ENCODE results near the gene ZNF718. TPM values are rescaled to one million over a fixed set of nuclear protein-coding genes. Genes with fewer than 3 reads are reported as not detected.

ZNF718 gene
- total and polyA plus RNA-seq, 2 of the 8 experiments (the other 6 are each of a cell fraction or from before 2014, with no cell fraction given), result 3.3 to 19.5 TPM

DNA sequence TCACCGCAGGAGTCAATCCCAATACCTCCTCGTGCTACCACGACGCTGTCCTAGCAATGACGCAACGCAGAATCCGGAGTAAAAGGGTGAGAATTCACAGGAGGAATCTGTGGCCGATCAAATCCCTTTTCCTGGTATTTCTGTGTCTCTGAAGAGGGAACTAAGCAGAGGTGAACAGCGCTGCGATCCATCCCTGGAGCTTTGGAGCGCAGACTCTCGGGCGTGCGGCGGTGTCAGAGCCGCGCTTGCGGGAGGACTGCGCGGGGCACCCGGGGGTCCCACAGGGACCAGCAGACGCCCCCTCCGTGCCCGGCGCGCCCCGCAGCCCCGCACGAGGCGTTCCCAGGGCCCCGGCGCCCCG lies 17.2 kb upstream of the ZNF718 start:
- H2BK5ac ChIP-seq (ENCODE audit: low read depth, low read length), result no peak overlapping the region
- peak overlapping the region; percentile 65; the same call in 1 of the 2 replicates for H2AFZ ChIP-seq (ENCODE audit: low read length)
- H3K79me2 ChIP-seq (ENCODE audit: control insufficient read depth in 1 of 2, insufficient read depth in 2 of 2, low read length in 2 of 2), result no peaks in the 10 kb centered on the region
- peaks cover 3 to 4% of the 10 kb centered on the region in 2 experiments for H4K20me1 ChIP-seq (replicated peaks in 1 of 2; ENCODE audit: control insufficient read depth in 1 of 2, insufficient read depth in 2 of 2, low read length in 2 of 2)
- H3K23me2 ChIP-seq (ENCODE audit: low read depth, low read length), result peaks cover 1% of the 10 kb centered on the region; the same call in 1 of the 2 replicates
- H2BK120ac ChIP-seq (replicated peaks; ENCODE audit: low read depth, low read length), result no peak overlapping the region
- peak overlapping the region; percentile 64 to 73 for H3K4me2 ChIP-seq (ENCODE audit: insufficient read depth in 1 of 2, low read depth in 2 of 2, low read length in 2 of 2)
- peaks cover 11 to 18% of the 10 kb centered on the region in 2 experiments for H3K9me3 ChIP-seq (ENCODE audit: insufficient read depth in 2 of 2, low read depth in 1 of 2, low read length in 1 of 2)
- no peak overlapping the region for H4K91ac ChIP-seq (replicated peaks; ENCODE audit: insufficient read length, low read length)
- no peak overlapping the region for H3K23ac ChIP-seq (ENCODE audit: insufficient read length)
- peaks cover 40 to 61% (median 52%) of the 10 kb centered on the region in 4 experiments for H3K27me3 ChIP-seq (replicated peaks in 1 of 4; ENCODE audit: control insufficient read depth in 3 of 4, extremely low read depth in 1 of 4, insufficient read depth in 3 of 4, low read length in 3 of 4)
- FAIRE-seq (no peak), DNase-seq (ENCODE audit: low read depth in 1 of 2, low spot score in 2 of 2) (no peak)
- no peak overlapping the region for H3K18ac ChIP-seq (ENCODE audit: extremely low read depth, low read length)
- H2BK12ac ChIP-seq (ENCODE audit: low read depth, low read length), result no peak overlapping the region
- ChIA-PET POLR2A (ENCODE audit: partially characterized antibody) (no interaction called here), CTCF (ENCODE audit: partially characterized antibody) (no interaction called here)
- H3K4ac ChIP-seq (replicated peaks; ENCODE audit: insufficient read length, low read depth, low read length), result no peak overlapping the region
- H2BK20ac ChIP-seq (ENCODE audit: low read length), result no peak overlapping the region
- H3K36me3 ChIP-seq (ENCODE audit: control insufficient read depth in 2 of 4, insufficient read depth in 4 of 4, low read length in 3 of 4), result peaks cover 0 to 4% (median 0%) of the 10 kb centered on the region in 4 experiments; a peak in 2 of 8 replicates
- TF ChIP-seq KDM5A (IDR thresholded peaks at IDR 0.05; ENCODE audit: low read length) (no peak), SUZ12 (IDR thresholded peaks at IDR 0.05; ENCODE audit: low read length) (peak; percentile 93; the same call in 1 of the 2 replicates), SIX5 (IDR thresholded peaks at IDR 0.05; ENCODE audit: low read depth, low read length) (no peak), RBBP5 (IDR thresholded peaks at IDR 0.05; ENCODE audit: borderline replicate concordance, low read depth, low read length) (no peak), SAP30 (IDR thresholded peaks at IDR 0.05; ENCODE audit: insufficient read depth, insufficient replicate concordance, low read length) (no peak), EP300 (IDR thresholded peaks at IDR 0.05; ENCODE audit: borderline replicate concordance in 1 of 2, low read depth in 2 of 2, low read length in 2 of 2) (no peak), SP4 (IDR thresholded peaks at IDR 0.05; ENCODE audit: low read length) (no peak), CEBPB (IDR thresholded peaks at IDR 0.05; ENCODE audit: low read depth, low read length) (0 out of 2 replicates have a peak, but pooled peaks have one; percentile 28), RAD21 (IDR thresholded peaks at IDR 0.05 in 1 of 2, conservative IDR thresholded peaks at IDR 0.05 in 1 of 2; ENCODE audit: low read depth in 2 of 2, low read length in 2 of 2) (no peak)
- TF ChIP-seq, protein P1, sequence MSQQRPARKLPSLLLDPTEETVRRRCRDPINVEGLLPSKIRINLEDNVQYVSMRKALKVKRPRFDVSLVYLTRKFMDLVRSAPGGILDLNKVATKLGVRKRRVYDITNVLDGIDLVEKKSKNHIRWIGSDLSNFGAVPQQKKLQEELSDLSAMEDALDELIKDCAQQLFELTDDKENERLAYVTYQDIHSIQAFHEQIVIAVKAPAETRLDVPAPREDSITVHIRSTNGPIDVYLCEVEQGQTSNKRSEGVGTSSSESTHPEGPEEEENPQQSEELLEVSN (IDR thresholded peaks at IDR 0.05), result 0 out of 2 replicates have a peak, but pooled peaks have one; percentile 22
- H3K14ac ChIP-seq (ENCODE audit: insufficient read length), result no peak overlapping the region
- peak overlapping the region; percentile 16 to 65 (median 26); a peak in 6 of 8 replicates for H3K4me3 ChIP-seq (ENCODE audit: extremely low read depth in 1 of 4, insufficient read depth in 2 of 4, low read depth in 3 of 4, low read length in 4 of 4)
- no peaks in the 10 kb centered on the region for H3K79me1 ChIP-seq (ENCODE audit: low read depth, low read length)
- H3K56ac ChIP-seq (replicated peaks; ENCODE audit: insufficient read length, low read depth, low read length), result no peak overlapping the region
- H4K8ac ChIP-seq (ENCODE audit: extremely low read depth, insufficient read depth, low read length), result no peak overlapping the region; the same call in 1 of the 2 replicates
- no peak overlapping the region for H2BK15ac ChIP-seq (ENCODE audit: low read length)
- no peak overlapping the region for H3K27ac ChIP-seq (ENCODE audit: low read depth, low read length)
- WGBS, 2 experiments (ENCODE audit: extremely low coverage in 1 of 2, insufficient coverage in 1 of 2, insufficient read length in 1 of 2, insufficient replicate concordance in 2 of 2, low coverage in 1 of 2, low lambda C conversion rate in 2 of 2, missing lambda C conversion rate in 1 of 2), result 44% methylated on average over 14 of the region's 33 CpGs; no CpG with 5 or more reads in 1 of the 2 experiments
- H2AK5ac ChIP-seq (ENCODE audit: low read depth, low read length), result no peak overlapping the region
- no peak overlapping the region for H4K5ac ChIP-seq (ENCODE audit: insufficient read length, low read depth, low read length)
- peaks cover 0 to 2% (median under 1%) of the 10 kb centered on the region in 4 experiments; a peak in 2 of 7 replicates for H3K4me1 ChIP-seq (replicated peaks in 1 of 4; ENCODE audit: control insufficient read depth in 3 of 4, insufficient read depth in 4 of 4, low read length in 3 of 4)
- H3K9ac ChIP-seq (replicated peaks in 1 of 4; ENCODE audit: extremely low read depth in 1 of 4, low read depth in 3 of 4, low read length in 3 of 4), result no peak overlapping the region
